T follicular helper cell (primary cell): ENCODE measurements around the gene ZNF563.
A peak's percentile ranks its signal among the peaks of the same experiment; 100 is the strongest.

ENCODE experiments used
- DNase-seq: peaks from one replicate; pipeline ENCODE4 v3.0.0-alpha.2; 2020; ENCODE audit warnings: low read depth

The ZNF563 gene

DNA sequence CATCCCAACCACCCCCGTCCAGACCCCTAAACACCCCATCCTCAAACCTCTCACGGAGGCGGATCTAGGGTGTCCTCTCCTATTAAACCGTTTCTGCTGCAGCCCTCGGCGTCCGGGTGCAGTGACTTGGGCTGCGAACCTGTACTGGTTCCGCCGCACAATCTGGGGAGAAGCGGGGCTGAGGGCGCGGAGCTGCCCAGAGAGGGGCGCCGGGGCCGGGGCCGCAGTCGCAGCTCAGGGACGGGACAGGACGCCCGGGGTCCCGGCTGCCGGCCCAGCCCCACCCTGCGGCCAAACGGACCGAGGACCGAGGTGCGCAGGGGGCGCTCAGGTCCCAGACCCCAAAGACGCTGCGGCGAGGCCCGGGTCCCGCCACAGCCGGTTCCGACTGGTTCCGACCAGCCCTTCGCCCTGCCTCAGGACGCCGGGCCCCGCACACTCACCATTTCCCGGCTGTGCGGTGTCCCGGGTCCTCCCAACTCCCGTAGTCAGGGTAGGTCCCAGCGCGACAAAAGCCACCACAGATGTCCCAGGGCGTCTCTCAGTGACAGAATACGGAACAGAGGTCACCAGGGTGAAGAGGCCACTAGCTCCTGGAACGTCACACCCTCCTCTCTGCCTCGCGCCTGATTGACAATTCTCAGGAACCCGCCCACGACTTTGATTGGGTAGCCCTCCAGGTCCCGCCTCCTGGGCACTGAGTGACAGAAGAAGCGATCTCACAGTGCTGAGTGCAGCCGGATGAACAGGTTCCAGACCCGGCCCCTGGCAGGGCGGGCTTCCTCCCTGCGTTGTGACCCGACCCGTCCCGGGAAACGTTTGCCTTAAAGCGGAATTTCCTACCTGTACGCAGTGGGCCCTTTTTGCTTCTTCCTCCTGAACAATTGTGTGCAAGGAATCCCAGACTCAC lies 38.9 kb downstream of the ZNF563 start, which contains the start of gene ZNF44:
Gene ZNF44, minus strand, starts transcription at position 635 of the 910 bp plus-strand sequence. Its CDS starts 189 bp downstream, at position 446.
- peak; percentile 92 for DNase-seq

DNA sequence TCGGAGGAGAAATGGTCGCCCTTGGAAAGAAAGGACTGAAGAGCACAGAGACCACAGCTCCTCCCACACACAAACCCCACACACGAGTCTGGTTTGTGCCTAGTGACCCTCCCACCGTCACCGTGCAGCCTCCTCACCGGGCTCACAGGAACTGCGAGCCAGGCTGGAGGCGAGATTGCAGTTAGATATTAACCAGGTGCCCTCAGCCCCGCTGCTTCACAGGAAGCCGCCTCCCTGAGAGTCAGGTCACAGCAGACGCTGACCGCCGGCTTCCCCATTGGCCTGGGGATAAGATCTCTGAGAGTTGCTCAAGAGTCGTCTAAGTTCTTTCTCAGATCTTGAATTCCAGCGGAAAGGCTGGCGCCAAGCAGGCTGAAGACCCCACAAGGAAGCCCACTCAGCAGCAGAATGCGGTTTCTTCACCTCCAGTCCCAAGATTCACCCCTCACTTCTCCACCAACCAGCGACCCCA lies 39.6 kb downstream of the ZNF563 start:
- DNase-seq, result peak; percentile 19

DNA sequence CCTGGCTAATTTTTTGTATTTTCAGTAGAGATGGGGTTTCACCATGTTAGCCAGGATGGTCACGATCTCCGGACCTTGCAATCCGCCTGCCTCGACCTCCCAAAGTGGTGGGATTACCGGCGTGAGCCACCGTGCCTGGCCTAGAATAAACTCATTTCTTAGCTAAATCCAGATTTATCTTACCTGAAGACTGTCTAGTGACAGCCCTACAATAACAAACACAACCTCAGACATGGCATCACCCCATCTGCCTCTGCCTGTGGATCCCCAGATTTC lies 43.7 kb downstream of the ZNF563 start:
- no peak for DNase-seq

DNA sequence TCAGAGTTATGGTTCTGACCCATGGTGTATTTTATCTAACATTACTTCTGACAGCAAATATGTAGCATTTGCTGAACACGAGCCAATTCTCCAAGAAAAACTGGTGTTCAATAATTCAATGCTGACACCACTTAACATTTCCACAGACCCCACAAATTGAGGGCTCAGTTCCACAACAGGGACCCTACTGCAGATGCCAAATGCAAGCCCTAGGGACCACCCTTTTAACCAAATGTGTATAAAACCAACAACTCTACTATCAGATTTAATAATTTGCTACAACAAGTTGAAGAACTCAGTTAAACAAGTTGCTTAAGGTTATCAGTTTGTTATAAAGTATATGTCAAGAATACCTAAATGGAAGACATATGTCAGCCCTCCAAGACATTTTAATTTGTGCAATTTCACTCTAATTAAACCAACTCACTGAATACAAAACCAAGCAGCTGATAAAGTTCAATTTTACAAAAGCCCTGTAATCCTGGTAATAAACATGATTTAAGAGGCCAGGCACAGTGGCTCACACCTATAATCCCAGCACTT lies 45.4 kb downstream of the ZNF563 start:
- no peak for DNase-seq

DNA sequence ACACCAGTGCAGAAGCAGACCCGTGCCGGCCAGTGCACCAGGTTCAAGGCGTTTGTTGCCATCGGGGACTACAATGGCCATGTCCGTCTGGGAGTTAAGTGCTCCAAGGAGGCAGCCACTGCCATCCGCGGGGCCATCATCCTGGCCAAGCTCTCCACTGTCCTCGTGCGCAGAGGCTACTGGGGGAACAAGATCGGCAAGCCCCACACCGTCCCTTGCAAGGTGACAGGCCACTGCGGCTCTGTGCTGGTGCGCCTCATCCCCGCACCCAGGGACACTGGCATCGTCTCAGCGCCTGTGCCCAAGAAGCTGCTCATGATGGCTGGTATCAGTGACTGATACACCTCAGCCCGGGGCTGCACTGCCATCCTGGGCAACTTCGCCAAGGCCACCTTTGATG lies 48.8 kb downstream of the ZNF563 start:
- DNase-seq, result no peak

DNA sequence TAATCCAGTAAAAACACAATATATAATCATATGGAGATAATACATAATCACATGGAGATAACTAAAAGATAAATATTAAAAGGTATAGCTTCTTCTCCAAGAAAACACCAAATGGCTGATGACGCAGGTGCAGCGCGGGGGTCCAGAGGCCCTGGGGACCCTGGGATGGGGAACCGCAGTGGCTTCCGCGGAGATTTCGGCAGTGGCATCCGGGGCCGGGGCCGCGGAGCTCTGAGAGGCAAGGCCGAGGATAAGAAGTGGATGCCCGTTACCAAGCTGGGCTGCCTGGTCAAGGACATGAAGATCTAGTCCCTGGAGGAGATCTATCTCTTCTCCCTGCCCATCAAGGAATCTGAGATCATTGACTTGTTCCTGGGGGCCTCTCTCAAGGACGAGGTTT lies 49.2 kb downstream of the ZNF563 start:
- DNase-seq, result no peak

DNA sequence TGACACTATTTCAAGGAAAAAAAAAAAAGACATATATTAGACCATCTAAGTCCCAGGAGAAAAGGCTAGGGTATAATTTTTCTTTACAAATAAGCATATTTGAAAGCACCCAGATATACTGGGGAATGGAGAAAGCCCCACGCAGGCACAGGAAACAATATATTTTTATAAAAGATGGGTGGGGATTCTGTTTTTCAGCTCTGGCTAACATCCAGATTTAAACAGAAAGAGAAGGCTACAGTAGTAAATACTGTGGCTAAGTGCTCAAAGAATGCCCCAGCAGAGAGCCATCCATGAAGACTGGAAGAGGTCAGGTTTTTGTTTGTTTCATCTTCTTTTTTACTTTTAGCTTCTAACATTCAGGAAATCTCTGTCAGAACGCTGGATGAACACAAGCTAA lies 54.7 kb downstream of the ZNF563 start:
- DNase-seq, result no peak

DNA sequence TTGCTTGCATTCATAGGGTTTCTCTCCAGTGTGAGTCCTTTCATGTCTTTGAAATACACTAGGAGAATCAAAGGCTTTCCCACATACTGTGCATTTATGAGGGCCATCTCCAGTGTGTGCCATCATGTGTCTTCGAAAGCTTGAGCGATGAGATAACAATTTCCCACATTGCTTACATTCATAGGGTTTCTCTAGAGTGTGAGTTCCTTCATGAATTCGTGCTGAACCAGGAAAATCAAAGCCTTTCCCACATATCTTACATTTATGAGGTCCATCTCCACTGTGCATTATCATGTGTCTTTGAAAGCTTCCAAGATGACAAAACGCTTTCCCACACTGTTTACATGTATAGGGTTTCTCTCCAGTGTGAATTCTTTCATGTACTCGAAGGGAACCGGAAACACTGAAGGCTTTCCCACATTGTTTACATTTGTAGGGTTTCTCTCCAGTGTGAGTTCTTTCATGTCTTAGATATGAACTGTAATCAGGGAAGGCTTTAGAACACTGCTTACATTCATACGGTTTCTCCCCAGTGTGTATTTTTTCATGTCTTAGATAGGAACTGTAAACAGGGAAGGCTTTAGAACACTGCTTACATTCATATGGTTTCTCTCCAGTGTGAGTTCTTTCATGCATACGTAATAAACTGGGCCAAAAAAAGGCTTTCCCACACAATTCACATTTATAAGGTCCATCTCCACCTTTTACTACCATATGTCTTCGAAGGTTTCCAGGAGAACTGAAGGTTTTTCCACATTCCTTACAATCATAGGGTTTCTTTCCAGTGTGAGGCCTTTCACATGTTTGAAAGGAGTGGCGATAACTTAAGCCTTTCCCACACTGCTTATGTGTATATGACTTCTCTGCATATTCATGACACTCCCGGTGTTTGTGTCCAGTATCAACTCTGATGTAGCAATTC lies 60.2 kb downstream of the ZNF563 start:
- DNase-seq, result no peak

DNA sequence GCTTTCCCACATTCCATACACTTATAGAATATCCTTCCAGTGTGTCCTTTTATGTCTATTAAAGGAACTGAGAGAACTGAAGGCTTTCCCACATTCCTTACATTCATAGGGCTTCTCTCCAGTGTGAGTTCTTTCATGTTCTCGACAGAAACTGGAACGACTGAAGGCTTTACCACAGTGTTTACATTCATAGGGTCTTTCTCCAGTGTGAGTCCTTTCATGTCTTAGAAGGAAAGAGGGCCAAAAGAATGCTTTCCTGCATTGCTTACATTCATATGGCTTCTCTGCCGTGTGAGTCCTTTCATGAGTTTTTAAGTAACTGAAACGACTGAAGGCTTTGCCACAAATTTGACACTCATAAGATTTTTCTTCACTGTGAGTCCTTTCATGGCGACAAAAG lies 61.0 kb downstream of the ZNF563 start:
- no peak for DNase-seq

DNA sequence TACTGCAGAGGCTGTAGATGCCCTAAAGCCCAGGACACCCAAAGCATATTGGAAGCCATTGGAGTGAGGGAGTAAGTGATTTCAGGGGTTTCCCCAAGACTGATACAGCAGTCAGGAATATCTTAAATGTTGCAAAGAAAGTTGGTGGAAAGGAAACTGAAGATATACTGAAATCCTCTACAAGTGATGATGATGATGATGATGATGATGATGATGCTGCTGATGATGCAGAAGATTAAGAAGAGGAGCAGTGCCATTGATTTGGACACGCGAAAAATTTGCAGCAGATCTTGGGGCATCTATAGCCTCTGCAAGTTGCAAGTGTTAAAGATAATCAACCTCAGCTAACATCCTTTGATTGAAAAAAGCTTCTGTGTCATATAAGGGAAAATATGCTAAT lies 62.6 kb downstream of the ZNF563 start:
- no peak for DNase-seq
